ENCODE data around the gene PLPPR2.
"Not testable (repeated sequence)": the region's sequence is repeated elsewhere in the genome, so short reads cannot be mapped to it uniquely, and the experiment has no call there.

Gene PLPPR2

GRCh38 chr19:11335449-11336146, 19.6 kb upstream of the PLPPR2 start:
- DNase-seq (ENCODE audit: low spot score) = no peak
- no peak for TF ChIP-seq CTCF (IDR thresholded peaks at IDR 0.05; ENCODE audit: extremely low read depth, missing control alignments)

GRCh38 chr19:11337080-11337479, 18.2 kb upstream of the PLPPR2 start:
- no peak for TF ChIP-seq CTCF (IDR thresholded peaks at IDR 0.05; ENCODE audit: extremely low read depth, missing control alignments)
- no peak for DNase-seq (ENCODE audit: low spot score)

DNA sequence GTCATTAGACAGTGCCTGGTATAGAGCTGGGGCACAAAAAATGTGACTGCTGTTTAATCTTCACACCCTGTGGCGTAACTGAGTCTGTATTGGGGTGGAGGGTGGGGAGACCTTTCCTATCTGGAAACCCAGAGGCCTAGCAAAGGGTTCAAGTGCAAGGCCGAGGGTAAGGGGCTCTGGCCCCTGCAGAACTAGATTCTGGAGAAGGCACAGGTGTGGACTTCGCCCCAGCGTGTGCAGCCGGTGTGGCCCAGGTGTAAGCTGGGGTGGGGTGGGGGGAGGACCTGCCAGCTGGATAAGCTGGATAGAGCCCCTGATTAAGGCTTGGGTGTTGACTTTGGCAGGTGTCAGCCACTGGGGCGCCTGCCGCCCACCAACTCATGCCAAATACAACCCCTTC, 17.1 kb upstream of the PLPPR2 start:
- TF ChIP-seq CTCF (IDR thresholded peaks at IDR 0.05; ENCODE audit: extremely low read depth, missing control alignments) = no peak
- no peak for DNase-seq (ENCODE audit: low spot score)

- no peak for DNase-seq (ENCODE audit: low spot score)
- TF ChIP-seq CTCF (IDR thresholded peaks at IDR 0.05; ENCODE audit: extremely low read depth, missing control alignments) = no peak
Measured at GRCh38 chr19:11338569-11339253, 16.5 kb upstream of the PLPPR2 start.

- peak; percentile 97 for DNase-seq (ENCODE audit: low spot score)
- no peak for TF ChIP-seq CTCF (IDR thresholded peaks at IDR 0.05; ENCODE audit: extremely low read depth, missing control alignments)
Measured at GRCh38 chr19:11339254-11340098, 15.8 kb upstream of the PLPPR2 start, which contains the start of gene RAB3D. RAB3D (minus strand) TSS chr19:11339657; CDS start chr19:11337399, 2,258 bp downstream.

- not testable (repeated sequence) for DNase-seq (ENCODE audit: low spot score)
Measured at GRCh38 chr19:11340099-11340467, 15.1 kb upstream of the PLPPR2 start.

DNA sequence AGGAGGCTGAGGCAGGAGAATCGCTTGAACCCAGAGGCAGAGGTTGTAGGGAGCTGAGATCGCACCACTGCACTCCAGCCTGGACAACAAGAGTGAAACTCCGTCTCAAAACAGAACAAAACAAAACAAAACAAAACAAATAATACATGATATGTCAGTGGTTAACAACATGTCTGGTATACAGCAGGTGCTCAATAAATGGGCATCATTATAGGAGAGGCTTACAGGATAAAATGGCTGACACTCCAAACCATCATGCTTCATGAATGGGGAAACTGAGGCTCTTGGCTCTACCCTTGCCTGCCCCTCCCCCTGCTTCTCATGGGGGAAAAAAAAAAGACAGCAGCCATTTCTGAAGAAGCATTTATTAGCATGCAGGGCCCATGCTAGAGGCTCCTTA, 12.8 kb upstream of the PLPPR2 start:
- TF ChIP-seq CTCF (IDR thresholded peaks at IDR 0.05; ENCODE audit: extremely low read depth, missing control alignments) = no peak
- DNase-seq (ENCODE audit: low spot score) = no peak

Measured in GM20000 (cell line).